Keratinocyte (primary cell): ENCODE measurements around the gene KIAA0930. TPM values are rescaled to one million over a fixed set of nuclear protein-coding genes. Genes with fewer than 3 reads are reported as not detected.

Experiments used
- DNase-seq: peaks from one replicate; pipeline ENCODE4 v3.0.0-alpha.2; 2011; ENCODE audit warnings: low read depth, missing footprints, low spot score
- FAIRE-seq: peaks from 2 replicates; lab custom pipeline; 2011; peaks lifted over from hg19 to GRCh38; lab: Jason Lieb, UNC
- H2AFZ ChIP-seq: 2 replicates; pipeline ENCODE4 v1.6.0; 2012; ENCODE audit warnings: low read length, control low read depth, inconsistent platforms; ENCODE audit not compliant: control insufficient read depth
- H3K27ac ChIP-seq: 2 replicates; pipeline ENCODE4 v1.5.1; 2011; ENCODE audit warnings: low read length; ENCODE audit not compliant: control insufficient read depth, insufficient read depth
- H3K27me3 ChIP-seq: 3 replicates; pipeline ENCODE4 v1.6.0; 2011; ENCODE audit warnings: low read length; ENCODE audit not compliant: control insufficient read depth, insufficient read depth; ENCODE audit errors: extremely low read depth
- H3K36me3 ChIP-seq, 2 experiments: 2 replicates in 1 of 2; 3 replicates in 1 of 2; pipeline ENCODE4 v1.5.1; 2011; ENCODE audit warnings: low read length in 2 of 2, mild to moderate bottlenecking in 1 of 2; ENCODE audit not compliant: control insufficient read depth in 2 of 2, insufficient read depth in 2 of 2; ENCODE audit errors: extremely low read depth in 1 of 2
- H3K4me1 ChIP-seq: 3 replicates; pipeline ENCODE4 v1.5.1; 2011; ENCODE audit warnings: low read length; ENCODE audit not compliant: control insufficient read depth, insufficient read depth; ENCODE audit errors: extremely low read depth
- H3K4me2 ChIP-seq: 3 replicates; pipeline ENCODE4 v1.6.0; 2011; ENCODE audit warnings: low read depth, low read length; ENCODE audit not compliant: control insufficient read depth, insufficient read depth; ENCODE audit errors: extremely low read depth
- H3K4me3 ChIP-seq, 3 experiments: fragments of 200-600 bp in 1 of 3; sonication (generic) in 1 of 3; 2 replicates in 2 of 3; 3 replicates in 1 of 3; pipeline ENCODE4 v1.5.1; 2011 to 2016; ENCODE audit warnings: low read length in 3 of 3, mild to moderate bottlenecking in 3 of 3, control low read depth in 2 of 3, inconsistent platforms in 1 of 3, low read depth in 1 of 3, mixed read lengths in 1 of 3, mixed run types in 1 of 3, moderate library complexity in 1 of 3; ENCODE audit not compliant: control insufficient read depth in 2 of 3, insufficient read depth in 2 of 3; ENCODE audit errors: extremely low read depth in 1 of 3
- H3K79me2 ChIP-seq: 2 replicates; pipeline ENCODE4 v1.6.0; 2012; ENCODE audit warnings: low read length; ENCODE audit not compliant: control insufficient read depth, insufficient read depth
- H3K9ac ChIP-seq: 3 replicates; pipeline ENCODE4 v1.6.0; 2011; ENCODE audit warnings: low read length; ENCODE audit not compliant: control insufficient read depth, insufficient read depth; ENCODE audit errors: extremely low read depth
- H3K9me1 ChIP-seq: 3 replicates; pipeline ENCODE4 v1.6.0; 2011; ENCODE audit warnings: low read length; ENCODE audit not compliant: control insufficient read depth, insufficient read depth; ENCODE audit errors: extremely low read depth
- H3K9me3 ChIP-seq: 2 replicates; pipeline ENCODE4 v1.5.1; 2012; ENCODE audit warnings: low read depth, low read length; ENCODE audit not compliant: control insufficient read depth
- H4K20me1 ChIP-seq: 3 replicates; pipeline ENCODE4 v1.6.0; 2011; ENCODE audit warnings: low read length; ENCODE audit not compliant: control insufficient read depth, insufficient read depth; ENCODE audit errors: extremely low read depth
- CTCF ChIP-seq, 3 experiments: IDR thresholded peaks in 1 of 3; conservative IDR thresholded peaks in 1 of 3; optimal IDR thresholded peaks in 1 of 3; 2 replicates in 2 of 3; 3 replicates in 1 of 3; pipeline versions ENCODE3 to v1.5.1; 2011; ENCODE audit warnings: low read length in 3 of 3, mild to moderate bottlenecking in 3 of 3, moderate library complexity in 2 of 3, control low read depth in 1 of 3, inconsistent platforms in 1 of 3; ENCODE audit not compliant: insufficient read depth in 2 of 3; ENCODE audit errors: extremely low read depth in 1 of 3
- EZH2 ChIP-seq: IDR thresholded peaks from one replicate; pipeline ENCODE4 v1.6.1; 2012; ENCODE audit warnings: inconsistent platforms, mild to moderate bottlenecking, low read length, moderate library complexity
- dilution Hi-C: fragments of 300-500 bp; cut with MboI; formaldehyde crosslinking; loops from one replicate; pipeline ENCODE4 v1.7.0; 2020; ENCODE audit warnings: low sequenced_read_pairs; ENCODE audit not compliant: extremely low pct_ligation_motif_present
- polyA plus RNA-seq, 5 experiments: library from polyadenylated mRNA; depleted of rRNA in 3 of 5; stranded (reverse) in 3 of 5; stranded (forward) in 1 of 5; unstranded in 1 of 5; fragments of >200 nt; gene quantifications; 1 replicate in 1 of 5; 2 replicates in 3 of 5; 3 replicates in 1 of 5; pipeline versions ENCODE4 v1.2.1 to v1.2.3, GENCODE V29; 2011 to 2012; ENCODE audit warnings: missing spikeins in 2 of 5, low read depth in 1 of 5, low replicate concordance in 1 of 5

KIAA0930 gene
- polyA plus RNA-seq, 1 donor (not counting 4 experiments of a cell fraction or from before 2014, with no cell fraction given) = 115 TPM

- no peak overlapping the region for H3K9ac ChIP-seq
- H3K9me3 ChIP-seq = no peaks in the 10 kb centered on the region
- H3K27me3 ChIP-seq = peaks cover 24% of the 10 kb centered on the region
- H3K36me3 ChIP-seq = no peaks in the 10 kb centered on the region
- H4K20me1 ChIP-seq = no peaks in the 10 kb centered on the region
- no peaks in the 10 kb centered on the region for H3K9me1 ChIP-seq
- no peak for TF ChIP-seq CTCF (optimal IDR thresholded peaks at IDR 0.05 in 1 of 3, IDR thresholded peaks at IDR 0.05 in 1 of 3, conservative IDR thresholded peaks at IDR 0.05 in 1 of 3; ENCODE audit: extremely low read depth in 1 of 3, insufficient read depth in 2 of 3, low read length in 3 of 3)
- no peak for TF ChIP-seq EZH2
- no peak overlapping the region for H3K4me3 ChIP-seq
- no peak overlapping the region for H3K27ac ChIP-seq
- peaks cover 3% of the 10 kb centered on the region for H3K4me1 ChIP-seq
- DNase-seq = no peak
- FAIRE-seq = no peak
- H3K4me2 ChIP-seq = no peak overlapping the region
- dilution Hi-C loops = no loop called here
- H3K79me2 ChIP-seq = no peaks in the 10 kb centered on the region
- H2AFZ ChIP-seq = no peak overlapping the region
Measured at GRCh38 chr22:45285263-45286058, 44.8 kb upstream of the KIAA0930 start.

GRCh38 chr22:45284705-45285262, 44.1 kb upstream of the KIAA0930 start, which contains the start of gene UPK3A:
Gene UPK3A, plus strand, starts transcription at chr22:45284949. Its CDS starts 65 bp downstream, at chr22:45285014.
- dilution Hi-C loops = no loop called here
- H2AFZ ChIP-seq = no peak within 1 kb of the TSS
- H3K9ac ChIP-seq = no peak within 1 kb of the TSS
- no peaks in the 10 kb centered on the region for H3K79me2 ChIP-seq
- H3K4me1 ChIP-seq = peaks cover 2% of the 10 kb centered on the region
- no peak within 1 kb of the TSS for H3K4me2 ChIP-seq
- no peaks in the 10 kb centered on the region for H4K20me1 ChIP-seq
- DNase-seq (no peak), FAIRE-seq (no peak)
- H3K9me3 ChIP-seq = no peaks in the 10 kb centered on the region
- H3K27me3 ChIP-seq = peaks cover 24% of the 10 kb centered on the region
- H3K27ac ChIP-seq = no peak within 1 kb of the TSS
- H3K36me3 ChIP-seq = no peaks in the 10 kb centered on the region
- TF ChIP-seq EZH2 = no peak
- no peak for TF ChIP-seq CTCF (optimal IDR thresholded peaks at IDR 0.05 in 1 of 3, IDR thresholded peaks at IDR 0.05 in 1 of 3, conservative IDR thresholded peaks at IDR 0.05 in 1 of 3; ENCODE audit: extremely low read depth in 1 of 3, insufficient read depth in 2 of 3, low read length in 3 of 3)
- H3K9me1 ChIP-seq = no peaks in the 10 kb centered on the region
- H3K4me3 ChIP-seq = no peak within 1 kb of the TSS
